Vagina (tissue), 2 donors: ENCODE data around the gene MYO1D.

Source experiments
- CTCF ChIP-seq, 3 experiments: fragments of 450-650 bp in 2 of 3; fragments of 200-600 bp in 1 of 3; sonication (generic) in 1 of 3; IDR thresholded peaks; one replicate each; pipeline ENCODE4 v1.5.1; 2017 to 2019; ENCODE audit warnings: antibody characterized with exemption in 3 of 3, mild to moderate bottlenecking in 2 of 3, moderate library complexity in 2 of 3
- POLR2A ChIP-seq, 2 donors: fragments of 450-650 bp; IDR thresholded peaks; one replicate each; pipeline ENCODE4 v1.6.1; 2017; ENCODE audit warnings: antibody characterized with exemption in 2 of 2, mild to moderate bottlenecking in 2 of 2, moderate library complexity in 2 of 2
- POLR2AphosphoS5 ChIP-seq, 2 donors: sonication (generic); formaldehyde crosslinking; IDR thresholded peaks; one replicate each; pipeline ENCODE4 v1.9.0; 2017; ENCODE audit warnings: antibody characterized with exemption in 2 of 2, mild to moderate bottlenecking in 2 of 2, low read depth in 1 of 2; ENCODE audit not compliant: insufficient read depth in 1 of 2

- no peak for TF ChIP-seq POLR2A (IDR thresholded peaks at IDR 0.05)
- TF ChIP-seq CTCF (IDR thresholded peaks at IDR 0.05), result no peak
- TF ChIP-seq POLR2AphosphoS5 (IDR thresholded peaks at IDR 0.05; ENCODE audit: insufficient read depth in 1 of 2, low read depth in 1 of 2), result no peak
Measured at GRCh38 chr17:32689348-32689747, 187.6 kb downstream of the MYO1D start.
